ENCODE results near the gene CPED1.
"Not testable (repeated sequence)": the region's sequence is repeated elsewhere in the genome, so short reads cannot be mapped to it uniquely, and the experiment has no call there.

The CPED1 gene

DNA sequence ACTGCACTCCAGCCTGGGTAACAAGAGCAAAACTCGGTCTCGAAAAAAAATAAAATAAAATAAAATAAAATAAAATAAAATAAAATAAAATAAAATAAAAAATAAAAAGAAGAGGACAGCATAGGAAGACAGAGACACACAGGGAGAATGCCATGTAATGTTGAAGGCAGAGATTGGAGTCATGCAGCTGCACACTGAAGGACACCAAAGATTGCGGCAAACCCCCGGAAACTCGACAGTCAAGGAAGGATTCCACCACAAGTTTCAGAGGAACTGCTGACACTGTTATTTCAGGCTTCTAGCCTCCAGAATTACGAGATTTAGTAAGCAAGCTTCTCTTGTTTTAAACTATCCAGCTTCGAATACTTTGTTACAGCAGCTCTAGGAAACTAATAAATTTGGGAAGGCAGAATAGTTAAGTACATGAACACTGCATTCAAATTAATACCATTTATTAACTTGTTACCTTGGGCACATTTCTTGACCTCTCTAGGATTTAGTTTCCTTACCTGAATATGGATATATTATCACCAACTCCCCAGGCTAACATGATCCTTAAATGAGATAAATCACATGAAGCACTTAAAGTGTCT, 9.5 kb downstream of the CPED1 start:
- DNase-seq: no peak

DNA sequence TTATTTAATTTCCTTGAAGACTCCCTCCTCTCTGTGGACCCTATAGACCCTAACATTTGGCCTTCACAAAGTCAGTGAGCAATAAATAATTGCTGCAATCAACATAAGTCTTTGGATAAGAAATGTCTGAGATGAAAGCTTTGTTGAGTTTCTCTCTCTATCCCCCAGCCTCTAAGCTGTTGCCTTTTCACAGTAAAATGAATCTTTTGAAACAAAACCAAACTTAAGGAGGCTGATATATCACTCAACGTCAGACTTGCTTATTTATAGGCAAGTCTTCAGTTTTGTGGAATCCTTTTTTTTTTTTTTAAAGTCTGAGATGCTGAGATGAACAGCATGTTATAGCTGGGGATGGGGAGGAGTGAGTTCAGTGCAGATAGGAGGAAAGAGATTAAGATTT, 10.0 kb downstream of the CPED1 start:
- DNase-seq: no peak

DNA sequence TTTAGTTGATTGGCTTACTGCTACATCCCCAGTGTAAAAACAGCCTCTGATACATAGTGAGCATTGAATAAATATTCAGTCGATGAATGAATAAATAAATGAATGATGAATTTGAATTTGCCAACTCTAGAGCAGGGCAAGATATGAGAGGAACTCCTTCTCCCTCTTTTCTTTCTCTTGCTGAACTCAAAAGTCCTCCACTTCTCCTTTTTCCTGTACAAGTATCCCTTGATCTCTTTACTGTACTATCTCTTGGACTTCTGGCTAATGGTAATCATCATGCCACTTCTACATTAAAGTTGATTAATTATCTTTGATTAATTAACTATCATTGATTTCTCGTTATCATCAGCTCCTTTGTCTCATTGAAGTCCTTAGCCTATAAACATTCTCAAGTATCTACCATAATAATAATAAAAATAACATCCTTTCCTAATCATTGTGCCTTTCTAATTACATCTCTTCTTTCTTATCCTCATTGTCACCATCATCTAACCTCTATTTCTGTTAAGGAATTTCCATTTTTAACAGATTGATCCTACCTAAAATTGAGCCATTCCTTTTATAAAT, 10.6 kb downstream of the CPED1 start:
- no peak for DNase-seq

DNA sequence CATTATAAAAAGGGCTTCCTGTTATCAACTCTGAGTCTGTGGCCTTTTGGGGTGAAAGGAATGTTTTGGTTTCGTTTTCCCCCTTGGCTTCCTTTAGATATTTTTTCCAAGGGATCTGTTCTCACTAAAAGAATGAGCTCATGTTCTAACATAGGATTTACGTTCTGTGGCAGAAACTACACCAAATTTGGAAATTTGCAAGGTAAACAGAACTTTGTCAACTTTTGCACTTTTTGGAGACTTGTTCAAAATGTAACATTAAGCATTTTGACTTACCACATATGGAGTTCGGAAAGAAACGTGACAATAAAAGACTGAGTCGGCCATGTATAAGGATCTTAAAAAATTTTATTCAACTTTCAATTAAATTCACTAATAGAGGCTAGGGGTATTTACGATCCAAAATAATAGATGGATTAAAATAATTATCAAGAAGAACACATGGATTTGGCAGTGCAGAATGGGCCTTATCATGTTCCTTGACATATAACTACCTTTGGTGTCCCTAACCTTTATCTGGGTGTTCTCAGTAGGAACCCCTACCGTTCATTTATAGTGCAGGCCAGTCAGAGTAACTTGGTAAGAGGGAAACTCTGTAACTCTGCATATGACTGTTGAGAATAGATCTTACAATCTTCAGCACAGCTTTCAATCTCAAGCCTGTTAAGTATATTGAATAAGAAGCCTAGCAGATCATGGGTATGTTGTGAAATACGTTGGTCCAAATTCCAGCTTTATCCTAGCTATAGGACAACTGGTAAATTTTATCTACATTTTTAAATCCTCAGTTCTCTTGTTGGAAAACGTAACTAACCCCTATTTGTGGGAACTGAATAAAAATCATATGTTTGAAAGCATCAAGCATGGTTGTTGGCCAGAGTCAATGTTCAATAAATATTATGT, 11.8 kb downstream of the CPED1 start:
- no peak for DNase-seq

DNA sequence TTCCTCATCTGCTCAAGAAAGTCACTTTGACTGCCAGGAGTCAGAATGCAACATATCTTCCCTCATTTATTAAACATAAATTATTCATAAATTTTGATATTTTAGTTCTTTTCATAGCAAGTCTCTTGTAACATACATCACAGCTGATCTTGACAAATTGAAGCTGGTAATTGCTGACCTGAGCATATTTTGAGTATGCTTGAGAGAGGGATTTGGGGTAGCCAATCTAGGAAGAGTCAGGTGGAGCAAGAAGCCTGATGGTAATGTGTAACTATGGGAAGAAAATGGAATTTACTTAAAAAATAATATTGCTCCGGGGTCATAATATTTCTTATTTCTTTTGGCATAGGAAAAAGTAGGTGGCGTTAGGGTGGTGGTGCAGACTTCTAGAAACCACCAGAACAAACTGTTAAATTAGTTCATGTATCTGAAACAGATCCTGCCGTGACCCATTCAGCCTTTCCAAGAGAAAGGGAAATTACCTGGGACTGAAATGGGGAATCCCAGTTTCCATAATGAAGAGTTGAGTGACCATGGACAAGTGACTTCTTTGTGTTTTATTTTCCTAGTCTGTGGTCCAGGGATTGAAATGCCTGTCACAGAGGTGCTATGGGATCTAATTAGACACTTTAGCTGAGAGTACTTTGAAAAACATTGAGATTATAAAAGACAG, 12.9 kb downstream of the CPED1 start:
- DNase-seq: no peak

DNA sequence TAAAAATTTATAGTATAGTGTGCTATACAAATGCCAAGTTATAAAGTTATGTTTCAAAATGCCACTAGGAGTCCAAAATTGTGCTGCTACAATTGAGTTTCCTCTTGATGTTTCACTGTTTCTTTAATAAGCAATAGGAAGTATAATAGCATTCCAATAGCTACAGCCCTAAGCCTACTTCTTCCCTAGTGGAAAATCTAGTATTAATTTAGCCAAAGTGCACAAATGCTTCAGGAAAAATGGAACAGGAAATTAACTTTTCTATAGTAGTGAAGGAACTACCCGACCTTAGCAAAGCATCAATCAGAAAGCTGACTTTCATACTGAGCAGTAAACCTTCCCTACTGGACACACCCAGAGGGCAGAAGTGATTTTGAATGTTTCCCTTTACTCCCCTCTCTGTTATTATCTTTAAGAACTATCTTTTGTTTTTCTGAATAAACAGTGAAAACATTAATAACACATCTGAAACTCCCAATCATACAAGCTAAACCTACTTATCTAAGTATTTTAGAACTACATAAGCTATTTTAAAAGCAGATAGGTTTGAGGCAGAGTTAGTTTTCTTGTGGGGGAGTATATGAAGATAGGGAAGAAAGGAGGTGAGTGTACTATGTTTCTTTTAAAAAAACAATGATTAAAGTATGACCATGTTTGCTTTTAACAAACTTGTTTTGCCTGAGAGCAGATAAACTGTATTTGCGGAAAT, 13.7 kb downstream of the CPED1 start:
- DNase-seq: no peak

DNA sequence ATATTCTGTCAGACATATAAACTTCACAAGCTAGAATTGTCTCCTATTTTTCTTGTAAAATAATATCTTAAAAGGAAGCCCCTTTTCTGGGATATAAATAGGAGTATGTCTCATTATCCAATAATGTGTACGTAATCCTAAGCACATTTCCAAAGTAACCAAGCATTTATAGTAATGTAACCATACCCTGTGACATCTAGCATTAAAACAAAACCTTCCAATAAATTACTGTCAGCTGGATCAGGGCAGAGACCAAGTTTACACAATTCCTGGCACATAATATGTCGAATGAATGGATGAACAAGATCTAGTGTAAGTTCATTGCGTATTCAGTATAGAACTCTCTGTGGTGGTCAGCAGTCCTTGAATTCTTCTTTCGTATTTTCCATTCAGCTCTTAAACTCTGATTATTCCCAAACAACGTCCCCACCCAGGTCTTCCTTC, 14.3 kb downstream of the CPED1 start:
- no peak for DNase-seq

DNA sequence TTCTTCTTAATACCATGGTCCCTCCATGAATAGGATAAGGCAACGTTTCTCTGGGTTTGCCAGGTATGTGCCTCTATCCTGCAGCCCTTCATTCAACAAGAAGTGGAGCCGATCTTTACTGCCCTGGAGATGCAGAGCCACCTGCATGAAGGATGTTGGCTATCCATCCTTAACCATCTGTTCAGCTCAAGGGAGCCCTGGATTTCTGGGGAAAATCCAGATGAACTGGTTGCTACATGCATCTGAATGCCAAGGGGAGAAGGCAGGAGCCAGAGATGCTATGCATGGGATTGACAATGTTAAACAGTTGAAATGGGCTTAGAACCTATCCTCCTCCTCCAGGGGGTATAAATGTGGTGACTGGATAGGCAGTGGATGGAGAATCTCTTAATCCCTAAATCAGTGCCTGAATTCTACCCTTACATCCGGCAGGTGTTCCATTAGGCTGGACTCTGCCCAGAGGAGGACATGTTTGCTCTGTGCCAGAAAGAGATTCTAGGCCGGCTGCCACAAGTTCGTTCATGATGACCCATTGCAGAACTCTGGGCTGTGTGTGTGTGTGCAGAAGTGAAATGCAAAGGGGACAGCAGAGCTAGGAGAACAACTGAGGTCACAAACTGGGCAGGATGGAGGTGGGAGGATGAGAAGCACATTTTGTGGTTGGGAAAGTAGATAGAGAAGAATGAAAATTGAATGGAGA, 15.6 kb downstream of the CPED1 start:
- DNase-seq: no peak

DNA sequence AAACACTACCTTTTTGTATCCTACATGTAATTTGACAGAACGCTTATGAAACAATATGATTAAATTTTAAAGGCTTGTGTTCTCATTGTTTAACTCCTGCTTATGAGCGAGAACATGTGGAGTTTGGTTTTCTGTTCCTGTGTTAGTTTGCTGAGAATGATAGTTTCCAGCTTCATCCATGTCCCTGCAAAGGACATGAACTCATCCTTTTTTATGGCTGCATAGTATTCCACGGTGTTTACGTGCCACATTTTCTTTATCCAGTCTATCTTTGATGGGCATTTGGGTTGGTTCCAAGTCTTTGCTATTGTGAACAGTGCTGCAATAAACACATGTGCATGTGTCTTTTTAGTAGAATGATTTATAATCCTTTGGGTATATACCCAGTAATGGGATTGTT, 16.5 kb downstream of the CPED1 start:
- DNase-seq: not testable (repeated sequence)

DNA sequence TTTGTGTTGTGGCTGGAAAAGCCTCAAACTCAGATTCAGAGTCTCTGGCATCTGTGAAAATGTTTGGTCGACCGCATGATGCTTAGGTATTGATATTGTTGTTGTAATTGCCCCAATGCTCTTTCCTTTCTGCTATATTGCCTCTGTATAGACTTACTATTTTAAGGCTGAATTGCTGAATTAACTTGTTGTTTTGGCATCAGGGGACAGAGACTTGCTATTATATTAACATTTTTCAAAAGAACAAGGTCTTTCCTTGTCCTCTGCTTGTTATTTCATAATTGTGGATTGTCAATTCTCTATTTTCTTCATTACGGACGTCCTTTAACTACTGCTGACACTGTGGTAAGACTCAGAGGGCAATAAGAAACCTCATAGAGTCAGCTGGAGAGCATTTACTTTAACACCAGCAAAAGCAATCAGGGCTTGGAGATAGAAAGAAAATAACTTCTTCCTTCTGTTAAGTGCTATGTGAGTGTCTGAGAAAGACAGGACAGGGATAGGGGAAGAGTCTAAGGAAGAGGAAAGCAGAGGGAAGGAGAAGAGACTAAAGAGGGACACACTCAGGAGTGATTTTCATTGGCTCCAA, 17.6 kb downstream of the CPED1 start:
- no peak for DNase-seq

DNA sequence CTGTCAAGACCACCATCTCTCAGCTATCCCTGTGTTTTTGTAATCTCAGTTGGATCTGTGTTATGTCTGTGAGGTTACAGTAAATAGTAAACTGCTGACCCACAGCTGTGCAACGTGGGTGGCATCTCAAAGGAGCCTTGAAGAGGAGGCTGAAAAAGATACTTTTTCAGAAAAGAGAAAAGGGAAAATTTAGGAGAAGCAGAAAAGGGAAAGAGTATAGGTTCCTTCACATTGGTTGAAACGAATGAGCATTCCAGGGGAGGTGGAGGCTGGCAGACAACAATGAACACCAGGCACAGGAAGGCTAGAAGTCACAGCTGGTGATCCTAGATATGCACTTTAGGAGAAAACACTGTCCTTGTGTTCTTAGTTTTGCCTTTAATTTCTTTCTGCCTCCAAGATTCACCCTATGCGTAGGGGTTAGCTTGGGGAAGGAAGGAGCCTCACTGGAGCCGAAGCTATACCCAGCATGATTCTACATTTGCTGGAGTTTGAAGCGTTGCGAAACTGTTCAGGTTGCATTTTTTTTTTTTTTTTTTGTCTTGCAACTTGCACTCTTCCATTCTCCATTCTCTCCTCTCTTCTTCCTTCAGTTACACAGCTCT, 18.3 kb downstream of the CPED1 start:
- no peak for DNase-seq

DNA sequence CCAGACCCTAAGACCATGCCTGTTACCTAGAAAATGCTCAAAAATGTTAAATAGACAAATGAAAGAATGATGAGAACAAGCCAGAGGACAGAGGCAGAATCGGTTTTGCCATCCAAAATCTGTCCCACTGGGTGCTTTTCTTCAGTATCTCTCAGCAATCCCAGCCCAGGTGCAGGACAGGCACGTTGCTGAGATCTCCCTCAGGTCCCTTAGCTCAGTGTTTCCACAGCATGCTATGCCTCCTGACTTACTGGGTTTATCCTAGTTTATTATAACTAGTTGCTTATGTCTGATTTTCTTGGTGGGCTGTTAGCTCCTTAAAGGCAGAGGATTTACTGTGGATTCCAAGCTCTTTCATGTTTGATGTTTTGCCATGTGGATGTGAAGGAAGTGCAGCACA, 20.3 kb downstream of the CPED1 start:
- DNase-seq: no peak

DNA sequence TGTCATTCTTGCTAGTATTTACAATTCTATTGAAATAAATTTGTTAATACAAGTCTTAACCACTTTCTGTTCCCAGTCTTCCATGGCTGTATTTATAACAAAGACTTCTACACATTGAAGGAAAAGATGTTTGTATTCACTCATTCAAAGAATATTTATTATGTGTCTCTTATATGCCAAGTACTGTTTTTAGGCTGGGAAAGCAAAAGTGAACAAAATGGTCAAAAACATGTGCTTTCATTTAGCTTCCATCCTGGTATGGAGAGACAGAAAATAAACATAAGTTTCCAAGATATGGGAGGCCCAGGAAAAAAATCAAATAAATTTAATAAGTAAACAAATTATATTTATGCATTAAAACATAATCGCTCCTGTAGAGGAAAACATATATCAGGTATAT, 22.9 kb downstream of the CPED1 start:
- no peak for DNase-seq

DNA sequence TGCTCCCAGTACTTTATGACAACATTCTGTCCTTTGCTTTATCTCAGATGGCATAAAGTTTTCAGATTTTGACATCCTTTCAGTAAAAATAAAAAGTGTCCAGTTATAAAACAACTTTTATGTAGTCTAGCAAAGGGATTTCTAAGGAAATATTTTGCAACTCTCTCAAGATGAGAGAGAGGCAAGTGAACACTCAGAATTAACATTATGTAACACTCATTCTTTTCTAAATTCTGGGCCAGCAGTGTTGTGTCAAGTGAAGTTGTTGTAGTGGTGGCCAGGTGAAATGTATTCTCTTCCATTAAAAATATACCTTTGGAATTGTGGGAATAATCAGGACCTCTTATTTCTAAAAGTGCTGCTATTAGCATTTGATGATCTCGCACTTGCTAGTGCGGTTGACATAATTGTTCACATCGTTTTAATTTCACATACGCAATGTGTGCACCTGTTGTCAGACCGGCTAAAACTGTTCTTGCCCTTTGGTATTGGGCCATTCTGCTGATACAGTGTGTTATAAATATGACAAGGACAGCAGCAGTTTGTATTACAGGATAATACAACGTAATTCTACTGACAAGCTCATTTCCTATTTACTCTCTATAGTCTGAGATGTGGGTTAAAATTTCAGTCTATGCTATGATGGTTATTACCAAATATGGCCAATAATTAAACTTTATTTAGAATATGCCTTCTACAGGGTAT, 23.8 kb downstream of the CPED1 start:
- DNase-seq: no peak

DNA sequence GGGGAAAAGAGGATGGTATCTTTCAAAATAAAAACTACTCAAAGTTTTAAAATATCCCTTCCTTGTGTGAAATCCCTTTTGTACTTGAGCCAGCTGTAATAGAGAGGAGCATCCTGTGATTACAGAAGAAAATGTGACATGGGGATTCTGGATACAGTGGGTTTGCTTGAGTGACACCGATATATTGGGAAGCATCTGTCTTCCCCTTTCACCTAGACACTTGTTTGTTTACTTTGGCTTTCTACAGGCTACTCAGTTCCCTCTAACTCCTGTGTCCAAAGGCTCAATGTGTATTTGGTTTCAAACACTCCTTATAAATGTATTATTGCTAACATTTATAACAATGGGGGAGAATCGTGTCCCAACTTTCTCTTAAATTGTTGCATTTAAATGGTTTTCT, 24.4 kb downstream of the CPED1 start:
- DNase-seq: no peak

DNA sequence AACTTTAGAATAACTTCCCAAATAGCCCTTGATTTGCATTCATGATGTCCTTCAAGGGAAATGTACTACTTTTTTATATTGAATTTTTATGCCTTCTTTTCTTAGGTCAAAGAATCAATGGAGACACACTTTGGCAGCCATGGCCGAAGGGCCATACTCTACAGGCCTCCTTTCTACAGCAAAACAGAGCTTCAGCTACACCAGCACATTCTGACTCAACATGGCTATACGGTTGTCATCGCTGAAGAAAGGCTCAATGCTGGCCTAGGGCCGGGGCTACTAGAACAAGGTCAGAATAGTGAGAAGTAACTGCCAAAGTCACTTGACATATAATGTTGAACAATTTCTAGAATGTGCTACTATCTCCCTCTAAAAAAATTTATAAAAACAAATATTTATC, 27.0 kb downstream of the CPED1 start:
- no peak for DNase-seq

DNA sequence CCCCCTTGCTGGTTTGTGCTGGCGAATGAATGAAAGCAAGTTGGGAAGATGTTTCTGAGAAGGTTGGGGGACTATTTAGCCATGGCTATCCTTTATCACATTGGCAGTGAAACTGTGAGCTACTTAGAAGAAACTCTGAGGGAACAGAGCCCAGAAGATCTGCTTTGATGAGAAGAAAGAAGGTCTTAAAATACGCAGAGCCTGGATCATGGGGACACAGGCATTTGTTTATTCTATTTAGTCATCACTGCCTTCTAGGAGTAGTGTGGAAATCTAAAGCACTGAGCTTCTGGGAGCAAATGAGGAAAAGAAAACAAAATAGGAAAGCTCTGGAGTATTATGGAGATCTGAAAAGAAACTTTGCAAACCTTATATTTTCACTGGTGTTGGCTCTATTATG, 28.5 kb downstream of the CPED1 start:
- DNase-seq: no peak

DNA sequence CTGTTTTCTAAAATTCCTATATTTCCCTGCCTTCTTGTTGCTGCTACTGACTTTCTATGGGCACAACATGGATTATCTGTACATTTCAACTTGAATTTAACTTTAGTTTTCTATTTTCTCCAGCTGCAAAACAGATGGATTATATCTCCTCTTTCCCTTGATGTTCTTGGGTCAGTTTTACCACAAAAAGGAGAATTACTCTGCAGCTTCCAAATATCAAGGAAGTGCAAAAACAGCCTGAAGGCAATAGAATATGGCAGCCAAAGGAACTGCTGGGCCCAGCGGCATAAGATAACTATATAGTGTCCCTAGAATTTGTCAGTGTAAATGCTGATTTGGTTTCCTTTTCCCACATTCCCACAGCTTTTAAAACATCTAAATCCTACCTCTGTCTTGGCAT, 29.1 kb downstream of the CPED1 start:
- no peak for DNase-seq

DNA sequence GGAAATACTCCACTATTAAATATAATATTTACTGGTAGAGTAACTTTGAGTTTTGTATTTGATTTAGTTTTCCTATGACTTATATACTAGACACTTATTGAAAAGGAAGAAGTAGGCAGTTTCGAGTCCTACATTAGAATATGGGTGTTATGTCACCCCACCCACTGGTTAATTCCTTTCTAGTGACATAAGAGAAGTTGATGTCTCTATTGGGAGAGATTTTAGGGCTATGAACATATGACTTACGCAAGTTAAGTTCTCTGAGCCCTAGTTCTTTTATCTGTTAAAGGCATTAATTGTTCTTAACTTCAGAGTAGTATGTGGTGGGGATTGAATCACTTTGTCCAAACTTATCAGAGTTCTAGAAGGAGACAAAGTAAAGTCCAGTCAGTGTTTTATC, 30.5 kb downstream of the CPED1 start:
- DNase-seq: no peak

DNA sequence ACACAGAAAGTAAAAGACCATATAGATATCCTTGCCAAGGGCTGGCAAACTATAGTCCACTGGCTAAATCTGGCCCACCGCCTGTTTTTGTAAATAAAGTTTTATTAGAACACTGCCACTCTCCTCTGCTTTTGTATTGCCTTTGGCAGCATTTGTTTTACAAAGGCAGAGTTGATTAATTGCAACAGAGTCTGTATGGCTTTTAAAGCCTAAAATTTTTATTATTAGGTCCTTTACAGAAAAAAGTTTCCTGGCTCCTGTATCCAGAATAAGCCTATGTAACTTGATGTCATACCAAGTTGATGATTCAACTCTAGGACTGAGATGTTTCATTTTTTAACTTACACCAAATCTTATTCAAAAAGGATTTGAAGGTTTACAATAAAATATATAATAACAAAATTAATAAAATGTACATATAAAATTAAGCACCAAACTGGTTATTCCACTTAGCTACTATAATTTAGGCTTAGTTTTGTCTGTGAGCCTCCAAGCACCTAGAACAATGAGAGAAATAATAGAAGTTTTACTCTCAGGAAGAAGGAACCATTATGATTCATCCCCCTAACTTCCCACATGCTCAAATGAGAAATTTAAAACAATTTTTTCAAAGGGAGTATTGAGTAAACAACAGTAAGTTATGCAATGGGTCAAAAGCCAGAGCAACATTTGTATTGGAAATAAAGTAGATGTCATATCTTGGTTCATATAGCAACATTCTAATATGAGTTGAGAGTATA, 31.9 kb downstream of the CPED1 start:
- no peak for DNase-seq
